IMR-90 (cell line): Measurements from ENCODE around the gene RRN3.
"Not testable (repeated sequence)": the region's sequence is repeated elsewhere in the genome, so short reads cannot be mapped to it uniquely, and the experiment has no call there.

Source experiments
- CTCF ChIP-seq: conservative IDR thresholded peaks from 2 replicates; pipeline ENCODE4 v1.5.1; 2012; ENCODE audit warnings: mild to moderate bottlenecking, low read depth, low read length, improper control_type of control experiment
- RFX5 ChIP-seq: IDR thresholded peaks from 2 replicates; pipeline ENCODE4 v1.8.0; 2012; ENCODE audit warnings: low read depth, mild to moderate bottlenecking, low read length, moderate library complexity
- USF2 ChIP-seq: fragments of 150-350 bp; IDR thresholded peaks from 2 replicates; pipeline ENCODE4 v1.6.1; 2017; ENCODE audit warnings: mild to moderate bottlenecking, antibody characterized with exemption, low read length, low read depth

- not testable (repeated sequence) for TF ChIP-seq RFX5, CTCF, USF2
Measured at GRCh38 chr16:15016354-15016753, 77.7 kb downstream of the RRN3 start.
